Left lobe of liver (tissue), 2 donors: ENCODE measurements around the gene TESPA1. TPM values are rescaled to one million over a fixed set of nuclear protein-coding genes. Genes with fewer than 3 reads are reported as not detected.
A peak's percentile ranks its signal among the peaks of the same experiment; 100 is the strongest.

ENCODE experiments used
- ATAC-seq: fragments of 200-7000 bp; cut with Tn5 transposase; one replicate; pipeline ENCODE4 v1.9.1; 2020; ENCODE audit warnings: mild to moderate bottlenecking, moderate library complexity
- DNase-seq: peaks from one replicate; pipeline ENCODE4 v3.0.0-alpha.2; 2020; ENCODE audit warnings: low spot score
- total RNA-seq: library from RNA; stranded (reverse); gene quantifications from one replicate; pipeline ENCODE4 v1.2.1, GENCODE V29; 2021
- donor health status: DM: no; HTN: no; CAD: no; lungs with moderate emphysema.
- donor health status: DM: no; HTN: yes; CAD: no.

Gene TESPA1, protein sequence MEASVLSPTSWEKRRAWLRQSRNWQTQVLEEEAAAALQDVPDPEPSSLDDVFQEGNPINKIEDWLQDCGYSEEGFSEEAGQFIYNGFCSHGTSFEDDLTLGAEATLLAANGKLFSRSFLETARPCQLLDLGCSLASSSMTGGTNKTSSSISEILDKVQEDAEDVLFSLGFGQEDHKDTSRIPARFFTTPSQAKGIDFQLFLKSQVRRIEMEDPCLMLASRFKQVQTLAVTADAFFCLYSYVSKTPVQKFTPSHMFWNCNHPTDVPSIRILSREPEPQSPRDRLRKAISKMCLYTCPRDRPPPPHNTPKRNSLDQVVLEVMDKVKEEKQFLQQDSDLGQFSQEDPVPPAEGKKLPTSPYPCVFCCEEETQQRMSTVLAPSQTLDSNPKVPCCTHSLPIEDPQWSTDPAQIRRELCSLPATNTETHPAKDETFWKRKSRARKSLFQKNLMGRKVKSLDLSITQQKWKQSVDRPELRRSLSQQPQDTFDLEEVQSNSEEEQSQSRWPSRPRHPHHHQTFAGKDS
- 0.45 TPM for total RNA-seq

DNA sequence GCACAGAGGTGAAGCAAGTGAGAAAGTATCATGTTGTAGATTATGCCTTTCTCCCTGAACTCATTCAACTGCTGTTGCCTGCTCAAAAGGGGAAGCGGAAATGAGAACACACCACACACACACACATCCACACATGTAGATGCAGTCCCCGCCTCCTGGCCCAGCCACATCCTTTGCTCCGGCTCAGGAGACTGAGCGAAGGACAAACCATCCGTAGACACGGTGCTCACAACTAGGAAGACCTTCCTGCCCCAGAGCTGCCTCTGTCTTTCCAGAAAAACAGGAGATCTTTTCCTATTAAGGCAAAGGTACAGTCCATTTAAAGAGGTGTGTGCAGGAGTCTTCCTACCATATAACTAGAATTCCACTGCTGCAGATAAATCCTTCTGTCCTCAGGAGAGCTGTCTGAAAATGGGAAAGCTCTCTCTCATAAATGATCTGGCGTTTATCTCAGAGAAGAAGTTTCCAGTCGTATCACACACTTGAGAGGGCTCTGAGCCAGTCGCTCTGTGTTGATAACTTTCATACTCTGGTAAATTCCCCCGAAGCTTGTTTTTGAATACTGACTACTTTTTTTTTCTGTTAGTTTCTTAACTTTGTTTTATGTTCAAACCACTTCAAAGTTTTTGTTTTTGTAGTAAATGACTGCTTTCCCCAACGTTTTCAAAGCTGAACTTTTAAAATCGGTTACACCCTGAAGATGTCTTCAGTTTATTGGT is at the start of gene TESPA1:
Gene TESPA1, minus strand, starts transcription at position 105 of the 719 bp plus-strand sequence. CDS start 10,200 bp downstream, outside the sequence.
- ATAC-seq (peak; percentile 59), DNase-seq (peak; percentile 48)

DNA sequence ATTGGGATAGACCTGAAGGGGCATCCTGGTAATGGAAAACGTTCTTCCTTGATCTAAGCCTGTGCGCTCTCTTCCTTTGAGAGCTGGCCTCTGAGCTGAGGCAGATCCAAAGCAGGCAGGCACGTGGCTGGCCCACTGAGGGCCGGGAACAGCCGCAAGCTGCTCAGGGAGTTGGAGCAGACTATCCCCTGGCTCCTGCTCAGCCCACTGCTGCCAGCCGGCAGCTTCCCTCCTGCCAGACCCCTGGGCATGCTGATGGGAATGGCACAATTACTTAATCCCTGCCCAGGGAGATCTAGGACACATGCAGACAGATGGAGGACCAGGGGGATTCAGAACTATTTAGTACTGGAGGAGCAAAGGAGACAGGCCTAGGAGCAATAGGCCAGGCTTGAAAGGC is 49.7 kb upstream of the TESPA1 start:
- no peak for ATAC-seq

DNA sequence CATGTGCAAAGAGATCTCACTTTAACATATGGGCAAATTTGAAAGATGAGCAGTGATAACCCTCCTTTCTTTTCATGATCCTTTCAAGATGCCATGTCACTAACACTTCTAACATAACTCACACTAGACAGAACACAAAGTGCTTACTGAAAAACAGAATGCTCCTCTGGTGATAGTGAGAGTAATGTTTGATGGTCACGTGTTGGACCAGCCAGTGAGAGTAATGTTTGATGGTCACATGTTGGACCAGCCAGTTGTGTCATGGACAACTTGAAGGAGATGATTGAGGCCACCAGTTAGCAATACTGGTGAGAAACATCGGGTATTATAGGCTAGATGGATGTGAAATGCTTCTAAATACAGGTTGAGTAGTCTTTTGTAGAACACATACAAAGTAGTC is 40.9 kb upstream of the TESPA1 start:
- no peak for ATAC-seq
- no peak for DNase-seq

More for the DNA sequence above, 49.7 kb upstream of the TESPA1 start:
- DNase-seq: no peak

DNA sequence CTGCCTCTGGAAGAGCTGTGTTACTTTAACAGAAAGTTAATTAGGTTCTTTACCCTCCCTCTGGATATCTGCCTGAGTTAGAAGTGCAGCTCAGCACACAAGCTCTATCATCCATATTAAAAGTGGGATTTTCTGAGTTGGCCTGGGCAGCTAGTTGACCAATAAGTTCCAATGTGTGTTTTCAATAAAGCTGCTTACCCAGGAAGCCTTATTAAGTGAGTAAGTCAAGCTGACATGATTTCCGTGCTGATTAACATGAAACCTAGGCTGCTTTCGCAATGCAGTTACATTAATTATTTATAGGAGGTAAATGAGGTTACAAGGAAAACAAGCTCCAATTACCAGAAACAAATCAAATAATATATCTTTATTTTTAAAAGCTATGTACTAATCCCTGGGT is 40.0 kb upstream of the TESPA1 start:
- DNase-seq (no peak), ATAC-seq (no peak)

DNA sequence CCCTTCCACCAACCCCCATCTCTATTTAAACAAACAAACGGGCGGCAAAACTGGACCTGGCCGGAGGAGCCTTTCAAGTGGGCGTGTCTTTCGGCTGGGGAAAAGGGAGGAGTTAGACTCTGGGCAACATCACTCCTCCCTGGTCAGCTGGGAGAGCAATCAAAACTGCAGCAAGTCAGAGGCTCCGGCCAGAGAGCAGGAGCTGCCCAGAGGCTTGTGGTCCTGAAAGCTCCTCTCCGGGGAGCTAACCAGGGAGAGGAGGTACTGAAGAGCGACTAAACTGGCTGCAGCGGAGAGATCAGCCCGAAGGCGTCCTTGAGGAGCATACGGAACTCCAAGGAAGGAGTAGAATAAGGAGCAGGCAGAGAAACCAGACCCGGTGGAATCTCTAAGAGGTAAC is 35.2 kb upstream of the TESPA1 start, which contains the start of gene NEUROD4:
Gene NEUROD4, plus strand, starts transcription at position 191 of the 400 bp plus-strand sequence. CDS start 6,466 bp downstream, outside the sequence.
- DNase-seq (no peak), ATAC-seq (peak; percentile 88)

DNA sequence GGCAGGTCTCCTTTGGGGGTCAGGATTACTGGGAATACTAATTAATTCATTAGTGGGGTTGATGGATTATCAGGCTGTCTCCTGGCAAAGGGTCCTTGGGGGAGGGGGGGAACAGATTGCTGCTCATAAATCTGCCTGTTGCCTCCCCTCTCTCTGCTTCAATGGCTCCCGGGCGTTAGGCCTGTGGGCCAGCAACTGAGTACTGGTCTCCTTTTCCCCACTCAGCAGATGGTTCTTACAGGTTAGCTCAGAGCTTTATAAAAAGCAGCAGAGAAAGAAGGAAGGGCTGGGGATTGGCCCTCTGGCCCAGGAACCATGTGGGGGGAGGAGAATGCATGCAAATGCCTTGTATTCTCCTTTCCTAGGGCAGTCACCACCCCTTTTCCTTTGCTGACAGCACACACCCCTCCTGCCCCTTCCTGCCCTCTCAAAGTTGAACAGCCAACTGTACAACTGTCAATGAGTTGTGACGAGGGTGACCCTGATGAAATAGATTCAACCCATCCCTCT is 32.9 kb upstream of the TESPA1 start:
- no peak for DNase-seq

DNA sequence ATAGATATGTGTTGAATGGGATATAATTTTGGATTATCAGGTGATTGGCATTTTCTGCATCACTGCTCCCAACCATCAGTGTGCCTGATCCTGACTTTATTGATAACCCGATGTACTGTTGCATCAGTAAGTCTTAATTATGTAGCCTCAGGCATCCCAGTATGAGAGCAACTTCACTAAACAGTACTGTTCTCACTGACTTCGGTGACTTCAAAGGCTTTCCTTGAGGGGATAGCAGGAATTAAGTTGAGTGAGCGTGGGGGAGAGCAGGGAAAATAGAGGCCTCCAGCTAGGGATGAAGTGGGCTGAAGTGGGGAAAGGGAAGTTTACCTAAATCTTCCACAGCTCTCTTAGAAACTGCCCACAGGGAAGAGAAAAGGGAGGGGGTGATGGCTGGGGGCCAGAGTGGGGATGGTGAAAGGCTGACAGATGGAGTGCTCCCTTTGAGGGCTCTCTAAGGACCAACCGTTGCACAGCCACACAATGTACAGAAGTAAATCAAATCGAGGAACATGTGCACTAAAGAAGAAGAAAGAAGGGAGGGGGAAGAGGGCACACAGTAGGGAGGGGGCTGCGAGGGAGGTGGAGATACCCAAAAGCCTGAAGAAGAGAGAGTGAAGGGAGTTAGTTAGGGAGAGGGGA is 24.5 kb upstream of the TESPA1 start:
- DNase-seq: no peak
- no peak for ATAC-seq

More for the DNA sequence above, 32.9 kb upstream of the TESPA1 start:
- no peak for ATAC-seq

DNA sequence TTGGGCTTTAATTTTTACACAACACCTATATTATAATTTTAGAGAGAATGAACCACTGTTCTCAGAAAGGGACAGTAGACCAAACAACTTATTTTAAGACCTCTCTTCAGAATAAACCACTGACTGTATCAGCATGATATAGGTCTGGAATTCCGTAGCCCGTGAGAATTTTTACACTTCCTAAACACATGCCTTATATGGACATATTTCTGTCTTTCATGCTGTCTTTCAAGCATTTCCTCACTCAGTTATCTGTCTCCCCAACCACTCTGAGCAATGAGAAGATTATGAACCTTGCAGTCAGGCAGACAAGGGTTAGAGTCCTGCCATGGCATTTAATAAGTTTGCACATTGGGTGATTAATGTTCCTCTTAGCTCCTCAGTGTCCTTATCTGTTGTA is 17.8 kb upstream of the TESPA1 start:
- DNase-seq: no peak
- no peak for ATAC-seq

DNA sequence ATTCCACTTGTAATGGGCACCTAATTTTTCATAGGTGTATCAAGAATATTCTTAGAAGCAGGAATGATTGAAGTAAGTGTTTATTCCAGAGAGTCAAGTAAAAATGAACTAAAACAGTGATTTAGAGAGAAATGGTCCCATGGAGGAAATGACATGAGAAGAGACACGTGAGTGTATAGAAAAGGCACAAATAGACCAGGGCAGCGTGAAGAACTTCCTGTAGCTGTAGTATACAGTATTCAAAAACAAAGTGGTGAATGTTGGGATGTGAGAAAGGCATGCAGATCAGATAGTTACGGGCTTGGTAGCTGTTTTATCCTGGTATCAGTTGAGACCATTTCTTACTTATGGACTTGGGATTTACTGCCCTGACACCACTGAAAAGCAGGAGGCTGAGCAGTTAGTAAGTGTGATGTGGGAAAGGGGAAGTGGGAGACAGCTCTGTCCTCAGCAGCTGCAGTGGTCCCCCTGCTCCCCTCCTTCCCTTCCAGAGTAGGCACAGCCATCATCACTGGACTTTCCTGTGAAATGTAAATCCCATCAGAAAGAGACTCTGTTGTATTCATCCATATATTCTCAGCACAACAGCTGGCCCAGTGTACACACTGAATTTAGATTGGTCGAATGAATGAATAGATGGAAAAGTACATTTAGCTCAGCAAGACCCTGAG is 16.8 kb upstream of the TESPA1 start:
- ATAC-seq (no peak), DNase-seq (no peak)

DNA sequence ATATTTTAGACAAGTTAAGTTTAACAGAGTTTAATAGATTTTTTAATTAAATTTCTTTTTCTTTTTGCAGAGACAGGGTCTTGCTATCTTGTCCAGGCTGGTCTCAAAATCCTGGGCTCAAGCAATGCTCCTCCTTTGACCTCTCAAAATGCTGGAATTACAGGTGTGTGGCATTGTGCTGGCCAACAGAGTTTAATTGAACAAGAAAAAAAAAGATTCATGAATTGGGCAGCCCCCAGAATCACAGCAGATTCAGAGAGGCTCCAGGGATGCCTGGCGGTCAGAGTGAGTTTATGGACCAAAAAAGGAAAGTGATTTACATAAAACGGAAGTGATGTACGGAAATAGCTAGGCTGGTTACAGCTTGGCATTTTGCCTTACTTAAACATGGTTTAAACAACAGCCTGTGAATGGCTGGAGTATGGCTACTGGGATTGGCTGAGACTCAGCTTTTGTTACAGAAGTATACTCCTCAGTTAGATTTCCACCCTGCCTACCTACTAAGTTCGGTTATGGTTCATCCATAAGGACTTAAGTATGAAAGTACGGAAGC is 14.5 kb upstream of the TESPA1 start:
- no peak for ATAC-seq
- no peak for DNase-seq

DNA sequence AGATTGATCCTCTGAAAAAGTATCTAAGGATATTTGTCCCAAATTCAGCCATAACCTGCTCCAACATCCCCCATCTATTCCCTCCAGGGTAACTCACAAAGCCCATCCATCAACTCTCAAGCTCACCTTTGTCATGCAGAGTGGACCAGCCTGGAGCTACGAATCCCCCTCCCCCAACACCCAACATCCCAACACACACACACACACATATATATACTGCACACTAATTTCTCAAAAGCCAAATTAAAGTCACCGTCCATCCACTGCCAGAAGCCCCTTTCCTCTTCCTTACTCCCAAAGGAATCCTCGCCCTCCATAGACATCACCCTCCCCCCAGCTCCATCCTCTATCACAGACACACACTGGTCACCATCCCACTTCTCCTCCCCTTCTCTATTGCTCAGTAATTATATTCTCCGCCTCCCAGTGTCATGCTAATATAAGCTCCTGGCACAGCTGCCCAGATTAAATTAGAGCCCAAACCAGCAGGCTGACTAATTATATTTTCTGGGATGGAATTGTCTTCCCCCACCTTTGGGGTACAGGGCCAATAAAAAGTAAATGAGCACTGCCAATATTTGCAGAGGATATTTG is 13.5 kb upstream of the TESPA1 start:
- ATAC-seq (no peak), DNase-seq (no peak)

DNA sequence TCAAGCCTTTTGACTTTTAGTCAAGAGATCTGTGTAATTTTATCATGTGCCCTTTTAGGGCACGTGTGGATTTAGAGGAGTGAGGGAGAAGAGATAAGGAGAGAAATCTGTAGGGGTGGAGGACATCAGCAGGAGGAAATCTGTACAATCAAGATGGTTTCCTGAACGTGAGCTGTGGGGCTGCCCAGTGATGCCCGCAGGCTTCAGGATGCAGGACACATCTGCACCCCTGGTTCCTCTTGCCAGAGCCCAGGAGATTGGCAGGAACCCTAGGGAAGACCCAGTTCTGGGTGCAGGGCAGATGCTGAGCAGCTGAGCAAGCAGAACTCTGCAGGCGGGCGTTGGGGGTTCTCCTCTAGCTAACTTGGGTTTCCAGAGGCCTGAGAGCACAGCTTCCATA is 11.6 kb upstream of the TESPA1 start:
- DNase-seq (no peak), ATAC-seq (no peak)

DNA sequence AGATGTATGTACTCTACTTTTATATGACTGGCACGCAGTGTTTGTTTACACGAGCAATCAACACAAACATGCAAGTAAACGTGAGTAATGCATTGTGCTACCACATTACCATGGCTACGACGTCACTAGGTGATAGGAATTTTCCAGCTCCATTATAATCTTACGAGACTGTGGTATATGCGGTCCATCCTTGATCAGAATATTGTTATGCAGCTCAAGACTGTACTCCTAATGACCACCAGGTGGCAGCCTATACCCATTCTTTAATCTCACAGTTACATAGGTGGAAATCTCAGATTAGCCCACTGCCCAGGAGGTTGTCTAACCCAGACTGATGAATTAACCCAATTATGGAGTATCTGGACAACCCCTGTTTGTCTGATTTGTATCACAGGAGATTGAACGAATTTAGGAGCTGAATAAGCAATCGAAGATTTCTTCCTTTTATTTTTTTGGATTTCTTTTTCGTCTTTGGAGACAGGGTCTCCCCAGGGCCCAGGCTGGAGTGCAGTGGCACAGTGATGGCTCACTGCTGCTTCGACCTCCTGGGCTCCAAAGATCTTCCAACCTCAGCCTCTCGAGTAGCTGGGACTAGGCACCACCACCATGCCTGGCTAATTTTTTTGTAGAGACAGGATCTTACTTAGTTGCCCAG is 8.7 kb upstream of the TESPA1 start:
- peak; percentile 95 for ATAC-seq

DNA sequence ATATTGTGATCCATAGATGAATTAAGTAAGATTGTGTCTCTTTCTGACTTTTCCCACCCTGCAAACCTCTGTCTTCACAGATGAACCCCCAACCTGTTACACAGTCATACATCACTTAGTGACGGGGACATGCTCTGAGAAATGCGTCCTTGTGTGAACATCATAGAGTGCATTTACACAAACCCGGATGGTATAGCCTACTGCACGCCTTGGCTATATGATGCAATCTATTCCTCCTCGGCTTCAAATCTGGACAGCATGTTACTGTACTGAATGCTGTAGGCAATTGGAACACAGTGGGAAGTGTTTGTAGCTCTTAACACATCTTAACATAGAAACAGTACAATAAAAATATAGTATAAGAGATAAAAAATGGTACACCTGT is 7.4 kb upstream of the TESPA1 start:
- DNase-seq (no peak), ATAC-seq (no peak)

More for the DNA sequence above, 8.7 kb upstream of the TESPA1 start:
- DNase-seq: no peak

DNA sequence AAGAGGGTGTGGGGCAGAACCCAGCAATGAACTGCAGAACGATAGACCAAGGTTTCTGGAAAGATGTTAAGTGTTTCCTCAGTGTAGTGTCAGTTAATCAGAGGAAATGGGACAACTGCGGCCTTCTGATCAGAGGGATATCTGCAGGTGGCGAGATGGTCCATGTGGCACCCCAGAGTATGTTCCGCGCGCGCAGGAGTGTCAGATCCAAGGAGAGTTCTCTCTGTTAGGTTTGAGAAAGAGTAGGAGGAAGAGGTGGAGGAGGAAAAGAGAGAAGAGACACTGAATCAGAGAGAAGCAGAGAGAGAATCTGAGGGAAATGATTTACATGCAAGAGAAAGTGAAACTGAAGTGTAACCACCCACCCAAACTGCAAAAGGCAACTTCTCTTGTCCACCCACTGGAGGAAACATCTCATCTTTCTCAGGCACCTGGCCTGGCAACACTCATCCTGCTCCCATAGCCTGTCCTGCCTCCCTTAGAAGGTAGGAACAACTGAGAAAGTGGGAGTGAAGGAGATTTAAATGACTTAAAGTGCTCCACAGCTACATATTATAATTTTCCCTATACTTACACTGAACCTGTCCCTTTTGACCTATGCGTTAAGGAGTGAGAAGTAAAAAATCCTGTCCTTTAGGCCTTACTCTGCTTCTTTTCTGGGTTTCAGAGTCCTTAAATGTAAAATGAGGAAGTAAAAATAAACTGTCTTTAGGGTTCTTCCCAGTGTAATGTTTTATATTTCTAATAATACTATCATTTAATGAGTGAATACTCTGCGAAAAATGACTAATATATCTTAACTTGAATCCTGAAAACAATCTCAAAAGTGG is 6.8 kb upstream of the TESPA1 start:
- no peak for DNase-seq

DNA sequence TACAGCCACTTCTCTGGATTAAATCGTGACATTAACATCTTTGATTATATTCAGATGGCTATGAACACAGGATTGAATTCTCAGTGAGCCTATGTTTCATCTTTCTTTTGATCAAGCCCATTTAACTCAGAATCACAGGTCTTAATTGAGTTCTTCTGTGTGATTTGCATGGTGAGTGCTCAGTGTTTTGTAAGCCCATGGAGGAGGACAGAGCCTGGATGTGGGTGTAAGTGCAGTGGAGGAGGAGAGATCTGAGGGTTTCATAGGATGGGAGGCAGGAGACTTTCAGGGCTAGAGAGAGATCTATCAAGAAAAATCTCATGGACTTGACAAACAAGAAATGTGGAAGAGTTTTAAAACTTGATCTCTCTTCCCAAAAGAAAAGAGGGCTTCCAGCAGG is 5.3 kb upstream of the TESPA1 start:
- no peak for ATAC-seq
- DNase-seq: no peak

More for the DNA sequence above, 6.8 kb upstream of the TESPA1 start:
- ATAC-seq: no peak

DNA sequence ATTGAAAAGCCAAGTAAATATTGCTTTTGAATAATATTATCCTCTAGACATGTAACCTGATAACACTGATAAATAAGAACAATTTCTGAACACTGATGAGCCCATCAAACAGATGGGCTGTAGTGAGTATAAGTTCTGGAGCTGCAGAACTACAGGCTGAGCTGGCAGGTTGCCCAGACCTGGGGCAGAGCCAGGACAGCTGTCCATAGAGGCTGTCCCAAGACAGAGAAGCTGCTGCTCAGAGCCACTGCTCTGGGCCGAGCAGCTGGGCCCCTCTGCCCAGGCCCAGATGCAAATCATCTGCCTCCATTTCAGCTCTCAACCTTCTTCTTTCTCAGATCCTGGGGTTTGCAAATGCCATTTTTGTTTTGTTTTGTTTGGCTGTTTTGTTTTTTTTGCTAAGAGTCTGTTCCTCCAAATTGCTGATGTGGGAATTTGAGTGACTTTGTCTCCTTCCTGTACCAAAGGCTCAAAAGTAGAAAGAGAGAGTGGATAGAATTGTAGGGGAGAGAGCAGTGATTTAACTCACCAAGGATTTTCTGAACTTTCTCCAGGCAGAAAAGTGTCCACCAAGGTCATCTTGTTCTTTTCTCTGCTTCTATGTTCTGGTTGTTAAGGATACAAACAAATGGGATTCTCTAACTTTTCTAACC is 4.0 kb upstream of the TESPA1 start:
- DNase-seq: peak; percentile 80
- ATAC-seq: peak; percentile 83
